GM23248 (cell line): ENCODE results near the gene CFAP65.

ENCODE experiments used
- EZH2 ChIP-seq: fragments of 200-600 bp; sonication (generic); IDR thresholded peaks from 2 replicates; pipeline ENCODE4 v1.6.1; 2018; ENCODE audit warnings: antibody characterized with exemption, mild to moderate bottlenecking; ENCODE audit not compliant: insufficient read depth, poor library complexity, severe bottlenecking
- EZH2phosphoT487 ChIP-seq: fragments of 200-600 bp; sonication (generic); IDR thresholded peaks from 2 replicates; pipeline ENCODE4 v1.6.1; 2018; ENCODE audit warnings: antibody characterized with exemption, moderate library complexity, mild to moderate bottlenecking, low read depth; ENCODE audit not compliant: insufficient read depth

GRCh38 chr2:219089330-219089729 lies 48.0 kb upstream of the CFAP65 start:
- TF ChIP-seq EZH2: no peak
- no peak for TF ChIP-seq EZH2phosphoT487
